AG08396 (cell line): ENCODE measurements around the gene CEP85.

Experiments used
- DNase-seq: peaks from one replicate; pipeline ENCODE4 v3.0.0; 2012; ENCODE audit warnings: low spot score, mixed read lengths

Gene CEP85

GRCh38 chr1:26317146-26317545 is 83.1 kb downstream of the CEP85 start:
- DNase-seq = no peak

GRCh38 chr1:26317612-26318337 is 83.8 kb downstream of the CEP85 start, which contains the start of gene CD52:
CD52 (plus strand) TSS chr1:26317958; CDS start chr1:26318018, 60 bp downstream.
- DNase-seq = no peak

- DNase-seq = no peak
These were observed 84.5 kb downstream of the CEP85 start for GRCh38 chr1:26318338-26319064.

GRCh38 chr1:26320896-26321295 is 86.9 kb downstream of the CEP85 start:
- no peak for DNase-seq

GRCh38 chr1:26321315-26322041 is 87.5 kb downstream of the CEP85 start:
- DNase-seq = peak; percentile 90

GRCh38 chr1:26322042-26322331 is 88.0 kb downstream of the CEP85 start:
- no peak for DNase-seq

GRCh38 chr1:26323382-26323781 is 89.4 kb downstream of the CEP85 start:
- DNase-seq = no peak

- DNase-seq = no peak
These were observed 90.5 kb downstream of the CEP85 start for GRCh38 chr1:26324550-26324949.

GRCh38 chr1:26327956-26328362 is 94.0 kb downstream of the CEP85 start:
- no peak for DNase-seq
